ENCODE results near the gene FBLN2.

The FBLN2 gene

GRCh38 chr3:13665582-13666226 lies 116.8 kb downstream of the FBLN2 start:
- no peak for DNase-seq (ENCODE audit: low spot score)

GRCh38 chr3:13666227-13666619 lies 117.3 kb downstream of the FBLN2 start:
- DNase-seq (ENCODE audit: low spot score): no peak

DNA sequence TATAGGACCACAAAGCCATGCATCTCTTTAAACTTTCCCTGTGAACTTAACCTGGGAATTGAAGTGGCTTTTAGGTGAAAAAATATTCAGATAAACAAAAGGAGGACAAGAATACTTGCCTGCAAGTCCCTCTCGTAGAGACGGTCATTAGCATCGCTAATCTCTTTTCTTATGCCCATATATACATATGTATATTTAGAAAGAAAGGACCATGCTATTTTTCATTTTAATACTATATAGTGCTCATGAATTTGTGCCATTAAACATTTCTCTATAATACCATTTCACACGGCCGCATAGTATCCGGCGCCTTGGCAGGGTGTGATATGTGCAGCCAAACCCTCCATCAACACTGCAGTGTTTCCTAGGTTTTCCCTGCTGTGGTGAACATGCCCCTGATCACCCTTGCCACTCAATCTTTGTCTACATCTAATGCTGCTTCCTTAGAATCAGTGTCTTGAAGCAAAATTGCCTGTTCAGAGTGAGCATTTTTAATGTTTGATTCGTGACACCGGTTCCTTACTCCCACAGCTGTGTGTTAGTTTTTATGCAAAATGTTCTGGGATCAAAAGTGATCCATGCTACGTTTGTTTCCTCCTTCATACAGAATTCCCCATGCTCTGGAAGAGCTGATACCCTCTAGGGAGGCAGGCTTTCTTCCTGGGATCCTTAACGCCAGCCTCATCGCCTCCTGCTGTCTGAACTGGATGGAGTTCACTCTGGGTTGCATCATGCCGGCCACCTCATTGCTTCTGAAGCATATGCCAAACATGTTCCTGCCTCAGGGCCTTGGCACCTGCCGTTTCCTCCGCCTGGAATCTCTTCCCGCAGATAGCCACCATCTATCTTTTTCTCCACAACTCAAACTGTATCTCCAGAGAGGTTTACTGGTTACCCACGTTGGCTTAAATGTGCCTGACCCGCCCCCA lies 118.1 kb downstream of the FBLN2 start:
- DNase-seq (ENCODE audit: low spot score): no peak

GRCh38 chr3:13668136-13668535 lies 119.2 kb downstream of the FBLN2 start:
- DNase-seq (ENCODE audit: low spot score): no peak

DNA sequence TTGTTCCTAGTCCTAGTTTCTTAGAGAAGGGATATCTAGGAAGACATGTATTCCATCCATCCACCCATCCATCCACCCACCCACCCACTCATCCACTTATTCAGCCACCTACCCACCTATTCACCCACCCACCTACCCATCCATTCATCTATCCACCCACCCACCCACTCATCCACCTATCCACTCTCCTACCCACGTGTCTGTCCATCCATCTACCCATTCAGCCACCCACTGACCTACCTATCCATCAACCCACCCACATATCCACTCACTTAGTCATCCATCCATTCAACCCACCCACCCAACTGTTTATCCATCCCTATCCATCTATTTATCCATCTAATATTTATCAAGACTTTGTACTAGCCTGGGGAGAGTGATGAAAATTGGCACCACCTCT lies 120.5 kb downstream of the FBLN2 start:
- no peak for DNase-seq (ENCODE audit: low spot score)

DNA sequence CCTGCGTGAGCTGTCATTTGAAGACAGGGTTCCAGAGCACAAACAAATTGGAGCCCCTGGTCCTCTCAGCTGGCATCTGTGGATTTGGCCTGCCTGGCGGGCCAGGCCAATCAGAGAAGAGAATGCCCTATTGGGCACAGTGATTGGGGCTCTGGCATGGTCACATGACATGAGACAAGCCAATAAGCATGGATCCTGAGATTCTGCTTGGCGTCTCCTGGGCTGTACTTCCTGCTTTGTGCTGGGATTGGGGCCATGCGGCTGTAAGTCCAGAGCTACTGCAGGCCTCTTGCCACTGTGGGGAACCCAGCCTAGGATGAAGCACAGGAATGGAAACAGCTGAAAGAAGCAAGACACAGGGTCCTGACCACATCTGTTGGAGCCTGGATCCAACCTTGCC lies 121.4 kb downstream of the FBLN2 start:
- no peak for DNase-seq (ENCODE audit: low spot score)

DNA sequence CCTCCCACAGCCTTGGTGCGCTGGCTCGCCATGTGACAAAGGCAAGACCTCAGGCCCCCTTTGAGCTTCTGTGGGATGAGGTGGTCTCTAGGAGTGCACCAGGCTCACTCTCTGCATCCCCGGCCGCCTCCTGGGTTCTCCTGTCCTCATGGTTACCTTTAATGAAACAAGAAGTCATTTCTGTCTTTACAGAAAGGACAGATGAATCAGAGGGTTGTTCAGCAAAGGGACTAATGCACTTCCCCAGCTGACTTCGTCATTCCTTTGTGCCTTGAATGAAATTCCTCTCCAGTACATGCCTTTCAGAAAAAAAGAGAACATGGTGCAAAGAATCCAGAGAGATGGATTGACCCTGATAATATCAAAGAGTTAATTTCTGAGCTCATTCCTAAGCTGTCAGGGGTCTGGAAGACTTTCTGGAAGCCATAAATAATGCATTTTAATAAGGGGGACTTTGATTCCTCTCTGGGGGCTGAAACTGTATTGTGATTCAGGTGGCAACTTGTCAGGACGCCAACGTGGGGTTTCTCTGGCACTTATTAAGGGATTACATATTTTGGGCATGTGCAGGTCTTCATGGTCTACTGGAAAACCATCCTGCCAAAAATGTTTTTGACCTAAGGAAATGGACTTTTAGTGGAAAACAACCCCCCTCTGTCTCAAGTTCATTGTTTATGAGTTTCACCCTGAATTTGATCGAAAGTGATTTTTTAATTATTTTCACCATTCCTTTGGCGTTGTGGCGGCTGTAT lies 122.7 kb downstream of the FBLN2 start:
- DNase-seq (ENCODE audit: low spot score): no peak

DNA sequence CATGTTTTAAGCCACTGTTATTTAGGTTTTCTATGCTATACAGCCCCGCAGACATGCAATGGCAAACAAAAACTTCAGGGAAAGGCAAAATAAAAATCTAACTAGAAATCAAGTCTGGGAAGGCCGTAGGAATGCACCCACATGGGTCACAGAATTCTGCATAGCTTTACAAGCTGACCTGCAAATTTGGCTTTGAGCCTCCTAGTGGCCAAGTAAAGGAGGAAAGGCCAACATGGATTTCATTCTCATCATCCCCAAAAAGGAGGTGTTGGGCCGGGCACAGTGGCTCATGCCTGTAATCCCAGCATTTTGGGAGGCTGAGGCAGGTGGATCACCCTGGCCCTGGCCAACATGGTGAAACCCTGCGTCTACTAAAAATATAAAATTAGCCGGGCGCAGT lies 124.3 kb downstream of the FBLN2 start:
- DNase-seq (ENCODE audit: low spot score): peak; percentile 28

GRCh38 chr3:13674538-13675185 lies 125.7 kb downstream of the FBLN2 start:
- no peak for DNase-seq (ENCODE audit: low spot score)

DNA sequence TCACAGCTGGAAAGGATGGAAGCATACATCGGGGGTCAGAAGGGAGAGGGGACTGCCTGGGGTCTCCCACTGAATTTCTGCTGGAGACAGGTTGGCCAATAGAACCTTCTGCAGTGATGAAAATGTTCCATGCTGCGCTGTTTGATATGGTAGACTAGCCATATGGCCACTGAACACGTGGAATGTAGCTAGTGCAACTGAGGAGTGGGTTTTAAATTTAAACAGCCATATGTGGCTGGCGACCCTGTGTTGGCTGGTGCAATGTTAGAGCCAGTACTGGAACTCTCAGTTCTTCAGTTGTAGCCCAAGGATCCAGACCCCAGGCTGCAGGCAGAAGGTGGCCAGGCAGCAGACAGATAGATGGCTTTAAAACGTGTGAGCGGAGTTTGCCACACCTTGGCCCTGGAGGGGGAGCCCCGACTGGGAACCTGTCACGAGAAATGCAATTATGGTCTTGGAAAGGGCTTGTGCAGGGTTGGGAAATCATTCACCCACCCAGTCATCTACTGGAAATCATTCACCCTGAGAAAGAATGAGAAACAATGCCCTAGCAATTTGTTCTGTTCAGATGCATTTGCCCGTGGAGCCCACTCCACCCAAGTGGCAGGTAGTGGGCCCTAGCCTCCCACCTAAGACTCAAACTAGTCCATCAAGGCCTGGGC lies 127.6 kb downstream of the FBLN2 start:
- no peak for DNase-seq (ENCODE audit: low spot score)

DNA sequence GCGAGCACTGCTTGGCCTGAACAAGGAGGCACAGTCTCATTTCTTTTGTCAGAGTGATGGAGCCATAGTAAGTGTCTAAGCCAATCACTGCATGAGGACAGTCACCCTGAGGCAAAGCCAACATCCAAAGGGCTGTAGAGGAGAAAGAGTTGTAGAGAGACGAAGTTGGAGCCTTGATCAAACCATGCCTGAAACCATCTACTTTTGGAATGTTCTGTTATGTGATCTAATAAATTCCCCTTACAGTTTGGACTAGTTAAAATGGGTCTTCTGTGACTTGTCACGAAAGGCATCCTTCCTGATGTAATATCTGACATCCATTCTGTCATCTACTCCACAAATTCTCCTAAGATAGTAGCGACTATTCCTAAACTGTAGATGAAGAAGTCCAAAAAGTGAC lies 128.3 kb downstream of the FBLN2 start:
- DNase-seq (ENCODE audit: low spot score): no peak

DNA sequence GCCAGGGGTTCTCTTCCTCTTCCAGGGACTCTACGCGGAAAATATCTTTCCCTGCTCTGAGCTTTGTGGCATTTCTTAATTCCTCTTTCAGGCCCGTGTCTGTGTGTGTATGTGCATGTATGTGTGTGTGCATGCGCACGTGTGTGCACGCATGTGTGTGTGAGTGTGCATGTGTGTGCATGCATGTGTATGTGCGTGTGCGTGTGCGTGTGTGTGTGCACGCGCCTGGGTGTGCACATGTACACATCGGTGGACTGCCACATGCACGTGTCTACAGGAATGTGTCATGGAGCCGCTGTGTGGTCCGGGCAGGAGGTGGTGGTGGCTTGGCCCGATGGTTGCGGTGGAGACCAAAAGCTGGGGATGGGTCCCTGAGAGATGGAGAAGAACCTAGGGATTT lies 133.0 kb downstream of the FBLN2 start:
- no peak for DNase-seq (ENCODE audit: low spot score)

GRCh38 chr3:13682331-13683013 lies 133.5 kb downstream of the FBLN2 start:
- DNase-seq (ENCODE audit: low spot score): no peak

- DNase-seq (ENCODE audit: low spot score): no peak
Observed at GRCh38 chr3:13683288-13683687, 134.4 kb downstream of the FBLN2 start.

DNA sequence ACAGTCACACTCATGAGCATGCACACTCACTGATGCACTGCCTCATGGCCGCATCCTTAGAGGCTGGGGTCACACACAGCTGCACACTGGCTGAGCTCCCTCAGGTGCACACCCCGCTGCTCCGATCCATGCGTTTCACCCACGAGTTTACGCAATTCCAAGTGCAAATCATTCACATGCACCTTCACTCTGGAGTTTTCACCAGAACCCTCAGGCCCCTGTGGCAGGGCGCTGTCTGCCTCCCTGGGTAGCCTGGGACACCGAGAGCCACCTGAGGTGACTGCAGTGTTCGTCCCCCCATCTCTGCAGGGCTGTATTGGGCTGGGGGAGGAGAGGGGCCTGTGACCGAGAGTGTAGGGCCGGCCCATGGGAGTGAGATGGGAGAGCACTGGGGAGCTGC lies 134.8 kb downstream of the FBLN2 start:
- DNase-seq (ENCODE audit: low spot score): no peak

- DNase-seq (ENCODE audit: low spot score): no peak
Observed at GRCh38 chr3:13684350-13684749, 135.4 kb downstream of the FBLN2 start.

DNA sequence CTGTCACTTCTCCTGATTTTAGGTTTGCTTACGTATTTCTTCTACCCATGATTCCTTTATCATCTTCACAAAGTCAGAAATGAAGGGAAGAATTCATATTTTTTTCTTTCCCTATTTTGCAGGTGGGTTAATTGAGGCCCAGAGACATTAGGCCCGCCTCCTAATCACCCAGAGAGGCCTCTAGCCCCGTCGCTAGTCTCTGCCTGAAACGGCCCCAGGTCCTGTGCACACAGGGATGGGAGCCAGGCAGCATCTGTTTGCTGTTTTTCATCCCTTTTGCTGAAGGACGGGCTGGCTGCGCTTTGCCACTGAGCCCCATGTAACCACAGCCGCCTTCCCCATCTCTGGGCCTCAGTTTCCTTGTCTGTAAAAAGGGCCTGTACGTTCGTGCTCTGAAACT lies 135.9 kb downstream of the FBLN2 start:
- DNase-seq (ENCODE audit: low spot score): no peak

DNA sequence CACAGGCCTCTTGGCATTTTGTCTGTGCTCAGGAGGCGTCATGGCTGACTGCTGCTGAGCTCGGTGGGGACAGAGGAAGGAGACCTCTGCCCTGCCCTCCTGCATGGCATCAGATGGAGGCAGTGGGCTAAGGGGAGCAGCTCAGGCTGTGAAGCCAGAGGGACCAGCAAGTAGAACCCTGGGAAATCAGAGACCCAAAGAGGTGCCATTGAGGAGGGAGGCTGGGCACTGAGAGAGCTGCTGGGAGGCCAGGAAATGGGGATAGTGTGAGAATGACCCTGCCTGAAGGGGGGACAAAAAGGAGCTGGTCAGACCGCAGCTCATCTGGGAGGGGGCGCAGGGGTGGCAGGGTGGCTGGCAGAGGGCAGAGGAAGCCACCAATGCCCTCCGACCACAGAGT lies 136.8 kb downstream of the FBLN2 start:
- no peak for DNase-seq (ENCODE audit: low spot score)

DNA sequence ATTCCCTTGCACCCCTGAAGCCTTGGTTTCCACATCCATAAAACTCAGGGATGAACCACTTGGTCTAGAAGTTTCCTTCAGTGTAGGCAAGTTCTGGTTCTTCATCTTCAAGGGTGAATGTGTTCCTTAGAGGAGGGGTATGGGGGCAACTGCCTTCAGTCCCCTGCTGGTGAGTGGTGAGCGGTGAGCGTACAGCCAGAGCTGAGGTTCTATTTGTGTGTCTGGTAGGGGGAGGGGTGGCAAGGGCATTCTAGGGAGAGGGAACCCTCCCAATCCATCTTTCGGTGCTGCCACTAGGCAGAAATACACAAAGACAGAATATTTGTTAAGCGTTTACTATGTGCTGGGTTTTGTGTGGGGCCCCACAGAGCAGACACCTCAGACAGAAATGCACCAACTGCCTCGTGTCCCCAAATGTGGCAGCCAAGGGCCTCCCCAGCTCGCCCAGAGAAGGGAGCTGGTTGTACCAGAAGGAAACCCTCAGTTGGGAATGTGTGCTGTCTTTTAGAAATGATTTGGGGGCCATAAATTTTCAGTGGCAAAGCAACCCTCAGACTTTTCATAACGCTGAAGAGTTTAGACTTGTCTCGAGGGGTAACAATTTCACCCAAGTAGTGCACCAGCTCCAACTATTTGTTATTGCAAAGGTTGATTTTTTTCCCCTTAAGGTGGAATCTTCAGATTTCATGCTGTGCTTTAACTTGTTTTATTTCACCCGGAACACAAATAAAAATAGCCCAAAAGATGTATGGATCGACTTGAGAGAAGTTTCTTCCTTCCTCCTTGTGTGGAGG lies 137.6 kb downstream of the FBLN2 start:
- no peak for DNase-seq (ENCODE audit: low spot score)

- no peak for DNase-seq (ENCODE audit: low spot score)
Observed at GRCh38 chr3:13687517-13687943, 138.6 kb downstream of the FBLN2 start.
